GM23248 (cell line): ENCODE results near the gene TSPAN4.

Experiments used
- EZH2 ChIP-seq: fragments of 200-600 bp; sonication (generic); IDR thresholded peaks from 2 replicates; pipeline ENCODE4 v1.6.1; 2018; ENCODE audit warnings: antibody characterized with exemption, mild to moderate bottlenecking; ENCODE audit not compliant: insufficient read depth, poor library complexity, severe bottlenecking
- EZH2phosphoT487 ChIP-seq: fragments of 200-600 bp; sonication (generic); IDR thresholded peaks from 2 replicates; pipeline ENCODE4 v1.6.1; 2018; ENCODE audit warnings: antibody characterized with exemption, moderate library complexity, mild to moderate bottlenecking, low read depth; ENCODE audit not compliant: insufficient read depth

DNA sequence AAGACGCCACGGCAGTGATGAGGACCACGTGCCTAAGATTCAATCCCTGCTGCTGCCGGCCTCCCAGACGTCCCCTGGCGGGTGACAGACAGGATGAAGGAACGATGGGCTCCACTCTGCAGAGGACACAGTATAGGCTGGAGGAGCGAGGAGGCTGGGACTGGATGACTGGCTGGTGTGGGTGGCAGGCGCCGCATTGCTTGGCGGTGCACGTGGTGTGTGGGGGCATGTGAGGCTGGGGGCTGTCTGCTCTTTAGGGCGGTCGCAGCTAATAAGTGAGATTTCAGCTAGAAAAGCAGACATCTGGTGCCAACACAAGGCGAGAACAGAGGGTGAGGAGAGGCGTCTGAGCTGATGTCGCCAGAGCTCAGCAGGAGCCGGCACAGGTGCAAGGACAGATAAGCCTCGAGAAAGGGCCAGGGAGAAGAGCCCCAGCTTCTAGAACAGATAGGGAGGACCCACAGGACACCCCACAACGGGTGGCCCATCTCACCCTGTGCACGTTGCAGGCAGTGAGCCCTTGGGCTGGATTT lies 33.2 kb downstream of the TSPAN4 start:
- TF ChIP-seq EZH2: no peak
- no peak for TF ChIP-seq EZH2phosphoT487
